Mucosa of descending colon (tissue), 3 donors: Measurements from ENCODE around the gene RNF31. TPM values are rescaled to one million over a fixed set of nuclear protein-coding genes. Genes with fewer than 3 reads are reported as not detected.
A peak's percentile ranks its signal among the peaks of the same experiment; 100 is the strongest.

Source experiments
- ATAC-seq: fragments of 200-7000 bp; cut with Tn5 transposase; one replicate; pipeline ENCODE4 v1.9.1; 2020; ENCODE audit warnings: mild to moderate bottlenecking, moderate library complexity
- DNase-seq, 3 donors: peaks; one replicate each; pipeline ENCODE4 v3.0.0-alpha.2; 2020
- H3K36me3 ChIP-seq: fragments of 200-600 bp; one replicate; pipeline ENCODE4 v1.8.0; 2021; ENCODE audit warnings: low read depth, mild to moderate bottlenecking
- H3K4me1 ChIP-seq: fragments of 200-600 bp; one replicate; pipeline ENCODE4 v1.8.0; 2021; ENCODE audit warnings: low read depth, mild to moderate bottlenecking
- H3K4me3 ChIP-seq: fragments of 200-600 bp; one replicate; pipeline ENCODE4 v1.8.0; 2021; ENCODE audit warnings: mild to moderate bottlenecking
- H3K9me3 ChIP-seq: fragments of 200-600 bp; one replicate; pipeline ENCODE4 v1.8.0; 2021; ENCODE audit warnings: mild to moderate bottlenecking
- CTCF ChIP-seq: fragments of 200-600 bp; IDR thresholded peaks from one replicate; pipeline ENCODE4 v1.8.0; 2022; ENCODE audit warnings: antibody characterized with exemption, mild to moderate bottlenecking
- intact Hi-C, 2 donors: fragments of 100-400 bp; cut with DNase I in 1 of 2; cut with micrococcal nuclease in 1 of 2; formaldehyde crosslinking; loops; one replicate each; pipeline versions ENCODE4 v1.11.0 to v1.11.1; 2022; cut with DNase I, micrococcal nuclease
- total RNA-seq, 3 donors: library from RNA; stranded (reverse); fragmentation: NEBNext Ultra II Directional in 2 of 3; extraction: Animal tissue kit (Norgen Biotek cat#: 25700) in 2 of 3; gene quantifications; one replicate each; pipeline versions ENCODE4 v1.2.1 to v1.2.4, GENCODE V29; 2021 to 2023
- donor health status: DM: no; HTN: no; CAD: no; lungs with moderate emphysema.
- donor health status: DM: no; HTN: no; CAD: no.
- donor health status: DM: no; HTN: yes; CAD: no.

RNF31 gene
- total RNA-seq, 3 donors from 2014 or later = 52.8 to 66.2 (median 59.0) TPM

GRCh38 chr14:24114532-24115421 is 32.5 kb upstream of the RNF31 start, which contains the start of the genes DCAF11 and NRL:
DCAF11 (plus strand) TSS chr14:24114777; CDS start chr14:24115595, 818 bp downstream.
NRL (minus strand) TSS chr14:24114949; CDS start chr14:24082848, 32,101 bp downstream.
- H3K4me3 ChIP-seq = peak within 1 kb of the TSS; percentile 31
- intact Hi-C loops = no loop called here
- peaks cover 10% of the 10 kb centered on the region for H3K4me1 ChIP-seq
- DNase-seq (peak; percentile 98 to 99 (median 98)), ATAC-seq (peak; percentile 89)
- no peak for TF ChIP-seq CTCF
- H3K36me3 ChIP-seq = peaks cover 8% of the 10 kb centered on the region
- no peaks in the 10 kb centered on the region for H3K9me3 ChIP-seq

DNA sequence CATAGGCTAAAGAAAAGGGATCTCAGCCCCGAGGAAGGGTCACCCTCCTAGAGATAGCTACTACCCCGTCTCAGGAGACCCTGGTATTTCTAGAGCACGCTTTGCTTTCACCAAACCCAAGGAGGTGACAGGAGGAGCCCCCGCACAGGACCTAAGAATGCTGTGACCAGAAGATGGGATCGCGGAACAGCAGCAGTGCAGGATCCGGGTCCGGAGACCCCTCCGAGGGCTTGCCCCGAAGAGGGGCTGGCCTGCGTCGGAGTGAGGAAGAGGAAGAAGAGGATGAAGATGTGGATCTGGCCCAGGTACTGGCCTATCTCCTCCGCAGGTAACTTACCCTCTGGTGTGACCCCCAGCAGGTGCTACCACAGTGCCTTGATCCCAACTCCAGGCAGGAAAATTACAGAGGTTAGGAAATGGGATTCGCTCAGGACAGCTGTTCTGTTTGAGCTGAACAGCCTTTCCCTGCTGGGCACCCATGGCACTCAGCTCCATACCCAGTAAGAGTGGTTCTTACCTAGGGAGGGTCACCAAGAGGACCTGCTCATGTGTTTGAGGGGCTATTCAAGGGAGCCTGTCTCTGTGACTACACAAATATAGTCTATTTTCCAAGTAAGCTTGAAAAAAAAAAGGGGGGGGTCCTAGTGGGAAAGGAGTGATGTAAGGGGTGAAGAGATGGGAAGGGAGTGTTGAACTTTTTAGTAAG is 31.7 kb upstream of the RNF31 start:
- intact Hi-C loops = no loop called here
- peaks cover 15% of the 10 kb centered on the region for H3K36me3 ChIP-seq
- peak overlapping the region; percentile 31 for H3K4me3 ChIP-seq
- ATAC-seq (no peak), DNase-seq (peak in 1 of 3 donors; percentile 47)
- H3K4me1 ChIP-seq = peaks cover 10% of the 10 kb centered on the region
- H3K9me3 ChIP-seq = no peaks in the 10 kb centered on the region
- TF ChIP-seq CTCF = no peak

- no peak overlapping the region for H3K4me3 ChIP-seq
- H3K36me3 ChIP-seq = peaks cover 15% of the 10 kb centered on the region
- DNase-seq = no peak
- no peak for ATAC-seq
- intact Hi-C loops = no loop called here
- no peaks in the 10 kb centered on the region for H3K9me3 ChIP-seq
- no peak for TF ChIP-seq CTCF
- peaks cover 10% of the 10 kb centered on the region for H3K4me1 ChIP-seq
Measured at GRCh38 chr14:24116128-24116814, 31.0 kb upstream of the RNF31 start.

- ATAC-seq (no peak), DNase-seq (no peak)
- TF ChIP-seq CTCF = no peak
- H3K4me1 ChIP-seq = peaks cover 10% of the 10 kb centered on the region
- intact Hi-C loops = no loop called here
- H3K9me3 ChIP-seq = no peaks in the 10 kb centered on the region
- peaks cover 15% of the 10 kb centered on the region for H3K36me3 ChIP-seq
- H3K4me3 ChIP-seq = no peak overlapping the region
Measured at GRCh38 chr14:24117179-24117578, 30.1 kb upstream of the RNF31 start.

GRCh38 chr14:24119691-24120090 is 27.6 kb upstream of the RNF31 start:
- intact Hi-C loops = no loop called here
- H3K4me1 ChIP-seq = peaks cover 10% of the 10 kb centered on the region
- H3K36me3 ChIP-seq = peaks cover 14% of the 10 kb centered on the region
- no peak for ATAC-seq
- no peak for TF ChIP-seq CTCF
- H3K9me3 ChIP-seq = no peaks in the 10 kb centered on the region
- no peak for DNase-seq
- no peak overlapping the region for H3K4me3 ChIP-seq
